ENCODE results near the gene ATG10.

Gene ATG10

GRCh38 chr5:82150559-82150958 is 178.7 kb downstream of the ATG10 start:
- no peaks in the 10 kb centered on the region for H3K9me3 Mint-ChIP-seq
- H3K27ac Mint-ChIP-seq = no peak overlapping the region
- no peaks in the 10 kb centered on the region for H3K27me3 Mint-ChIP-seq (ENCODE audit: low read depth)
- H3K36me3 Mint-ChIP-seq (ENCODE audit: low read depth) = no peaks in the 10 kb centered on the region
- H3K4me1 Mint-ChIP-seq (ENCODE audit: low read depth) = no peaks in the 10 kb centered on the region
- H3K4me3 Mint-ChIP-seq = no peak overlapping the region

- H3K27ac Mint-ChIP-seq = no peak overlapping the region
- H3K9me3 Mint-ChIP-seq = no peaks in the 10 kb centered on the region
- H3K36me3 Mint-ChIP-seq (ENCODE audit: low read depth) = no peaks in the 10 kb centered on the region
- H3K27me3 Mint-ChIP-seq (ENCODE audit: low read depth) = no peaks in the 10 kb centered on the region
- no peak overlapping the region for H3K4me3 Mint-ChIP-seq
- H3K4me1 Mint-ChIP-seq (ENCODE audit: low read depth) = no peaks in the 10 kb centered on the region
These were observed 179.4 kb downstream of the ATG10 start for GRCh38 chr5:82151204-82151603.

- H3K36me3 Mint-ChIP-seq (ENCODE audit: low read depth) = no peaks in the 10 kb centered on the region
These were observed 179.8 kb downstream of the ATG10 start for GRCh38 chr5:82151662-82152061.

GRCh38 chr5:82152978-82153481 is 181.2 kb downstream of the ATG10 start:
- Mint-ChIP-seq H3K27ac (no peak overlapping the region), H3K9me3 (no peaks in the 10 kb centered on the region), H3K4me1 (ENCODE audit: low read depth) (no peaks in the 10 kb centered on the region), H3K36me3 (ENCODE audit: low read depth) (no peaks in the 10 kb centered on the region), H3K4me3 (no peak overlapping the region), H3K27me3 (ENCODE audit: low read depth) (no peaks in the 10 kb centered on the region)

More at GRCh38 chr5:82151662-82152061, 179.8 kb downstream of the ATG10 start:
- Mint-ChIP-seq H3K27ac (no peak overlapping the region), H3K4me1 (ENCODE audit: low read depth) (no peaks in the 10 kb centered on the region), H3K4me3 (no peak overlapping the region), H3K27me3 (ENCODE audit: low read depth) (no peaks in the 10 kb centered on the region), H3K9me3 (no peaks in the 10 kb centered on the region)

- Mint-ChIP-seq H3K9me3 (no peaks in the 10 kb centered on the region), H3K36me3 (ENCODE audit: low read depth) (no peaks in the 10 kb centered on the region), H3K4me3 (no peak overlapping the region), H3K27ac (no peak overlapping the region), H3K4me1 (ENCODE audit: low read depth) (no peaks in the 10 kb centered on the region), H3K27me3 (ENCODE audit: low read depth) (no peaks in the 10 kb centered on the region)
These were observed 183.0 kb downstream of the ATG10 start for GRCh38 chr5:82154776-82155175.

DNA sequence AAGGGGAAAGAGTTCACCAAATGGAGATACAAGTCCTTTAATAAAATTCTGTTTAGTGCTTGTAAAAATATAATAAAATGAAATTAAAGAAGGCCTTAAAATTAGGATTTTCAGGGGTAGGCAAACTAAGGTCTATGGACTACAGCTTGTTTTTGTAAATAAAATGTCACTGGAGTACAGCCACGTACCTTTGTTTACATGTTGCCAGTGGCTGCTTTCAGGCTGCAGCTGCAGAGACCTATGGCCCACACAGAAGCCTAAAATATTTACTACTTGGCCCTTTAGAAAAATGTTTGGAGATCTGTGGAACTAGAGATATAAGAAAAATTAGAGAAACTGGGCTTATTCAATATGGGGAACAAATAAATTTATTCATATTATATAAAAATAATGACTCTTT is 183.5 kb downstream of the ATG10 start:
- Mint-ChIP-seq H3K9me3 (no peaks in the 10 kb centered on the region), H3K4me1 (ENCODE audit: low read depth) (peaks cover 3% of the 10 kb centered on the region), H3K27ac (no peak overlapping the region), H3K4me3 (no peak overlapping the region), H3K36me3 (ENCODE audit: low read depth) (no peaks in the 10 kb centered on the region), H3K27me3 (ENCODE audit: low read depth) (no peaks in the 10 kb centered on the region)

DNA sequence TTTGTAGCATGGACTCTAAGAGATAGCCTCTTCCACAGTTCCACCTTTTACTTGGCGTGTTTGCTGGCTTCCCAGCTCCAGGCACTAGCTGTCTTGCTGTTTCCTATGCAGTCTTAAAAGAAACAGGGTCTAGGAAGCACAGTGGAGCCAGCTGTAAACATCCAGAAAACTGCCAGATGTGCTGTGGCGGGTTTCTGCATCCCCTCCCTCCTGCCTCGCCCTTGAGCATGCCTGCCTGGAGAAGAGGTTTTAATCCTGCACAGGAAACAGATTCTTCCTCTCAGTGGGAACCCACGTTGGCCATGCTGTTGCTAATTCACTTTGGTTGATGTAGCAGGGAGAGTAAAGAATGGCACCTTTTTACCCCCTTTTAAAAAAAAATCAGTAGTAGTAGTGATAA is 185.1 kb downstream of the ATG10 start:
- no peaks in the 10 kb centered on the region for H3K36me3 Mint-ChIP-seq (ENCODE audit: low read depth)
- H3K9me3 Mint-ChIP-seq = no peaks in the 10 kb centered on the region
- H3K27me3 Mint-ChIP-seq (ENCODE audit: low read depth) = no peaks in the 10 kb centered on the region
- no peak overlapping the region for H3K27ac Mint-ChIP-seq
- no peak overlapping the region for H3K4me3 Mint-ChIP-seq
- peaks cover 3% of the 10 kb centered on the region for H3K4me1 Mint-ChIP-seq (ENCODE audit: low read depth)

DNA sequence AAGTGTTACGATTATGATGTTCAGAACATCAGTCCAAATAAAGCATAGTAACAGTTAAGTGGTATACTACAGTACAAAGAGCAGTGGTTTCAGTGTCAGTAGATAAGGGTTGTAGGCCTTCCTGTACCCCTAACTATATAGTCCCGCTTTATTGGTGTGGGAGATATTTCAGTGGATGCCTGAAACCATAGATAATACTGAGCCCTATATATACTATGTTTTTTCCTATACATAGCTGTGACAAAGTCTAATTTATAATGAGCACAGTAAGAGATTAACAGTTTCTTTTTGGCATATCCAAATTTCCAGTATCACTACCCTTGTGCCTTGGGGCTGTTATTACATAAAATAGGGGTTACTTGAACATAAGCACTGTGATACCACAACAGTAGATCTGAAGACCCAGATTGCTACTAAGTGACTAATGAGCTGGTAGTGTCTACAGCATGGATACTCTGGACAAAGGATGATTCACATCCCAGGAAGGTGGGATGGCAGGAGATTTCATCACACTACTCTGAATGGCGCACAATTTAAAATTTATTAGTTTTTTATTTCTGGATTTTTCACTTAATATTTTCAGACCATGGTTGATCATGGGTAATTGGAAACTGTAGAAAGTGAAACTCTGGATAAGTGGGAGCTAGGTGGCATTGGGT is 187.1 kb downstream of the ATG10 start:
- no peaks in the 10 kb centered on the region for H3K36me3 Mint-ChIP-seq (ENCODE audit: low read depth)
- no peaks in the 10 kb centered on the region for H3K27me3 Mint-ChIP-seq (ENCODE audit: low read depth)
- H3K9me3 Mint-ChIP-seq = no peaks in the 10 kb centered on the region
- no peak overlapping the region for H3K4me3 Mint-ChIP-seq
- peaks cover 3% of the 10 kb centered on the region for H3K4me1 Mint-ChIP-seq (ENCODE audit: low read depth)
- no peak overlapping the region for H3K27ac Mint-ChIP-seq

GRCh38 chr5:82160948-82161347 is 189.1 kb downstream of the ATG10 start:
- Mint-ChIP-seq H3K36me3 (ENCODE audit: low read depth) (no peaks in the 10 kb centered on the region), H3K27me3 (ENCODE audit: low read depth) (no peaks in the 10 kb centered on the region), H3K4me1 (ENCODE audit: low read depth) (peaks cover 5% of the 10 kb centered on the region), H3K27ac (no peak overlapping the region), H3K4me3 (no peak overlapping the region), H3K9me3 (no peaks in the 10 kb centered on the region)

- no peak overlapping the region for H3K4me3 Mint-ChIP-seq
- H3K36me3 Mint-ChIP-seq (ENCODE audit: low read depth) = no peaks in the 10 kb centered on the region
- H3K4me1 Mint-ChIP-seq (ENCODE audit: low read depth) = peaks cover 5% of the 10 kb centered on the region
- H3K27me3 Mint-ChIP-seq (ENCODE audit: low read depth) = no peaks in the 10 kb centered on the region
- no peaks in the 10 kb centered on the region for H3K9me3 Mint-ChIP-seq
- H3K27ac Mint-ChIP-seq = no peak overlapping the region
These were observed 190.8 kb downstream of the ATG10 start for GRCh38 chr5:82162573-82162972.

GRCh38 chr5:82163452-82164175 is 191.8 kb downstream of the ATG10 start:
- Mint-ChIP-seq H3K36me3 (ENCODE audit: low read depth) (no peaks in the 10 kb centered on the region), H3K9me3 (no peaks in the 10 kb centered on the region), H3K4me1 (ENCODE audit: low read depth) (peaks cover 5% of the 10 kb centered on the region), H3K27me3 (ENCODE audit: low read depth) (no peaks in the 10 kb centered on the region), H3K4me3 (no peak overlapping the region), H3K27ac (no peak overlapping the region)

DNA sequence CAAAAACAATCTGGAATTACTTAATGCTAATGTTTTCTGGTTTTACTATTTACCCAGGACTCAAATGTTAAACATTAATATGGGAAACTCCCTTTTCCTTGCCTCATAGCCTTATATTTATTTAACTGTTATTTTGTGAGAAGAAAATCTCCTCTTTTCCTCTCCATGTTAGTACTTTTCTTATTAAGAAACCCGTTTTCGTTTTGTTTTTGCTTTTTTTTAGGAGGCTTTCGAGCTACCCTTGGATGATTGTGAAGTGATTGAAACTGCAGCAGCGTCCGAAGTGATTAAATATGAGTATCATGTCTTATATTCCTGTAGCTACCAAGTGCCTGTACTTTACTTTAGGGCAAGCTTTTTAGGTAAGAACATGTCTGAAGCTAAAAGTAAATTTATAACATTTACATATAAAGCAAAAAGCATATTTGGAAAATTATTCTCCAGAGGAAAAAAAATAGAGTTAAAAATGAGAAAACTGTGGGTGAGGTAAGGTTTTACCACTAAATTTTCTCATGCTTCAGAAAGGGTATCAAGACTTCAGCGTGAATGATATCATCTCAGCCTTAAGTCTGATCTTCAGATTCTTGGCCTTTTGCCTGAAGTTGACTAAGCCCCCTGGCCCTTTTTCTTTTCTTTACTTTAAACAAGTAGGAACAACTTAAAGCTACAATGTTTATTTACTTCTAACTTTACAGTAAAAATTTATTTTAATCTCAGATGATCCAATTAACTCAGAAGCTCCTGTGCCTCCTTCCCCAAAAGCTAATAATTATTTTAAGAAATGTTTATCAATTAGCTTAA is 192.6 kb downstream of the ATG10 start:
- Mint-ChIP-seq H3K27me3 (ENCODE audit: low read depth) (no peaks in the 10 kb centered on the region), H3K27ac (no peak overlapping the region), H3K4me3 (no peak overlapping the region), H3K4me1 (ENCODE audit: low read depth) (peaks cover 5% of the 10 kb centered on the region), H3K36me3 (ENCODE audit: low read depth) (no peaks in the 10 kb centered on the region), H3K9me3 (no peaks in the 10 kb centered on the region)

DNA sequence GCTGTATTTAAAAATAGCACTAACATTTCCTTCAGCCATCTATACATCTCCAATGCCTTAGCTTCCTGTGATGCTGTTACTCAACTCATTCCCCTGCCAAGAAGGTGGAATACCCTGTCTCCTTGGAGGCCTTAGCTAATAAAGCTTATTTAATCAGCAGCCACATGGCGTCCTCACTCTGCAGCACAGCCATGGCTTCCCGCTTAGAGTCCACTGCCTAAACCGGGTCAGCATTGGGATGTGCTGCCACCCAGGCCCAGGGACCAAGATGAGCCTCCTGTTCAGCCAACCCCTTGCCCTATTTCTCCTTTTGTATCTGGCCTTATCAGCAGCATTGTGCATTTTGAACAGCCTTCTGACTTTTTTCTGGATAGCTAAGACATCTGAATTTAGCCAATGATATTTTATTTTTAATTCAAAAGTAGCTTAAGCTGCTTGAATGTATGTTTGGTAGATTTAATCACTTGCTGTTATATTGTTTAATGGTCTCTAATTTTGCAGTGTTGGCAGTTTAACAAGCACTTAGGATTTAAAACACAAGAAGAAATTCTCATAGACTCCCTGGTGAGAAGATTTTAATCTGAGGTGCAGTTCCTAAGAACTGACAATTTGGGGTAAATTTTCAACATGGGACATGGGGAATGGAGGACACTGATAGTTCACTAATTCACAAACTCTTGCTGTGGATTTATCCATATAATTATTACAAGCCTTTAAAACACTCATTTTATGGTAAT is 193.3 kb downstream of the ATG10 start:
- H3K9me3 Mint-ChIP-seq = no peaks in the 10 kb centered on the region
- H3K27ac Mint-ChIP-seq = no peak overlapping the region
- peaks cover 2% of the 10 kb centered on the region for H3K4me1 Mint-ChIP-seq (ENCODE audit: low read depth)
- no peaks in the 10 kb centered on the region for H3K36me3 Mint-ChIP-seq (ENCODE audit: low read depth)
- no peak overlapping the region for H3K4me3 Mint-ChIP-seq
- no peaks in the 10 kb centered on the region for H3K27me3 Mint-ChIP-seq (ENCODE audit: low read depth)
